Myometrial cell (primary cell): Measurements from ENCODE around the gene GVQW3. TPM values are rescaled to one million over a fixed set of nuclear protein-coding genes. Genes with fewer than 3 reads are reported as not detected.

Experiments
- total RNA-seq: library from RNA; depleted of rRNA; stranded (reverse); fragments of >200 nt; gene quantifications from 2 replicates; pipeline ENCODE4 v1.2.3, GENCODE V29; 2015

The GVQW3 gene
- 1.2 and 4.4 TPM in 2 replicates for total RNA-seq

DNA sequence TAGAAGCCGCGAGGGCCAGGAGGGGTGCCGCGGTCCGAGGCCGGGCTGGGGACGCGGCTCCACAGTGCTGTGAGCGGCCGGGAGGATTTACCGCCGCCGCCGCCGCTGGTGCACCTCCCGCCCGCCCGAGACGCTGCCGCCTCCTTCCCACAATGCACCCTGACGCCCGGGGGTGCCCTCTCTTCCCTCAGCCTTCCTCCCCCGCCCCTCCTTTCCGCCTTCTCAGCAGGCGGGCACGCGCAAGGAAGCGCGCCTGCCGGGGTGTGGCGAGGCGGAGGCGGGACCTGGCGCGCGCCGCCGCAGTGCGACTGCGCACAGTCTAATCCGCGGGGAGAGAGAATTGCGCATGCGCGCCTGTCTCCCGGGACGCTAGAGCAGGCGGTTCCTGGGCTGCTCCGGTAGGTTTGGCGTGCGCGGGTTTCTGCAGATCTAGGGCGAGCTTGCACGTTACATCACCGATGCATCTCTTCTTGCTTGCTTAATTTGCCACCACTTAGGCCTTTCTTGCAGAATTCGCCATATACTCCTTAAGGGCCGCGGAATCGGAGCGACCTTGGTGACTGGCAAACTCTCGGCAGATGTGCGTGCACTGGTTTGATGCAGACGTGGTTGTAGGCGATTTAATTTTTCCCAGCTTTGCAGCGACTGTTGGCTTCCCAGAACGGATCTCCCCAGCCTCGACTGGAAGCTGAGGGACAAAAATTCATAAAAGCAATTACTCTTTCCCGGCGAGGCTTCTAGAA, at the start of gene GVQW3, which contains the start of gene THAP12:
GVQW3 (plus strand) TSS at position 347 of the 743 bp plus-strand sequence. CDS start 506 bp downstream, outside the sequence.
THAP12 (minus strand) TSS at position 156 of the 743 bp plus-strand sequence. CDS start 296 bp downstream, outside the sequence.

DNA sequence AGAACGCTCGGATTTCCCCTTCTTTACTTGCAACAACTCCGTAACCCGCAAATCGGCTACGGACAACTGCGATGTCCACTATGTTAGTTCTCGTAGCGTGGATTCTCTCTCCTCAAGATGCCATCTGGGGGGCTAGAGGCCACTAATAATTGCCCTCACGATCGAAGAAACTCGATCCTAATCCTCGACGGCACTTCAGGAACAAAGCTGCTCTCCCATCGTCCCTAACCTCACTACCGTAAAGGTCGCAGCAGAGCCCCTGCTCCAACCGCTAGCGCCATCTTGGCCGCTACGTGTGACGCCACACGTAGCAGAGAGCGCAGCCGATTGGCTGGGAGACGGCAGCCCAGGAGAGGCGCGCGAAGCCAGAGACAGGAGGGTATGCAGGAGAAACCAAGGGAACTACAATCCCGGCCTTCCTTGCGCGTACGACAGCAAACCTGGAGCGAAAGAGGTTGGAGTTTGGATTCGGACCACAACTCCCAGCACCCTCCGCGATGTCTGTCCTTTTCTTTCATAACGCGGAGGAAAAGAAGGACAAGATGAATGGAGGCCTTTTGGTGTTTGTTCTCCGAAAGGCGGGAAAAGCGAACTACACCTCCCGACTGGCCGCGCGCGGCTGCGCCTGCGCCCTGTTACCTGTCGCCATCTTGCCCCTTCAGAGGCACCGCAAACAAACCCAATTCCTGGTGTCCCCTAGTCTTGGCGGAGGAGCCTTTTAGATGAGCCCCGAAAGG, 63.4 kb downstream of the GVQW3 start, which contains the start of gene EMSY:
EMSY (plus strand) TSS at position 635 of the 737 bp plus-strand sequence. CDS start 1,921 bp downstream, outside the sequence.

Other genes starting within 250 kb of the GVQW3 start
- not detected in 2 replicates for gene WNT11, start 174.8 kb upstream of the GVQW3 start, total RNA-seq
- 22.2 and 32.4 TPM in 2 replicates for gene THAP12, start 191 bp upstream of the GVQW3 start, total RNA-seq
- 5.2 and 8.0 TPM in 2 replicates for gene EMSY, start 63.7 kb downstream of the GVQW3 start, total RNA-seq